ENCODE data around the gene DUS3L.

The DUS3L gene

GRCh38 chr19:5821521-5822180 is 30.7 kb upstream of the DUS3L start:
- no peak for DNase-seq (ENCODE audit: low read depth, low spot score)

GRCh38 chr19:5820785-5821184 is 29.8 kb upstream of the DUS3L start:
- DNase-seq (ENCODE audit: low read depth, low spot score), result no peak

- DNase-seq (ENCODE audit: low read depth, low spot score), result no peak
These were observed 27.6 kb upstream of the DUS3L start for GRCh38 chr19:5818594-5818993.

GRCh38 chr19:5817218-5817617 is 26.3 kb upstream of the DUS3L start:
- DNase-seq (ENCODE audit: low read depth, low spot score), result no peak

GRCh38 chr19:5814852-5815246 is 23.9 kb upstream of the DUS3L start:
- no peak for DNase-seq (ENCODE audit: low read depth, low spot score)

- DNase-seq (ENCODE audit: low read depth, low spot score), result no peak
These were observed 23.3 kb upstream of the DUS3L start for GRCh38 chr19:5814123-5814851.

GRCh38 chr19:5811117-5811516 is 20.2 kb upstream of the DUS3L start:
- no peak for DNase-seq (ENCODE audit: low read depth, low spot score)

- no peak for DNase-seq (ENCODE audit: low read depth, low spot score)
These were observed 18.5 kb upstream of the DUS3L start for GRCh38 chr19:5809469-5809868.

GRCh38 chr19:5809053-5809452 is 18.1 kb upstream of the DUS3L start:
- no peak for DNase-seq (ENCODE audit: low read depth, low spot score)

- no peak for DNase-seq (ENCODE audit: low read depth, low spot score)
These were observed 17.3 kb upstream of the DUS3L start for GRCh38 chr19:5808120-5808816.

GRCh38 chr19:5806905-5807304 is 15.9 kb upstream of the DUS3L start:
- DNase-seq (ENCODE audit: low read depth, low spot score), result no peak

- DNase-seq (ENCODE audit: low read depth, low spot score), result no peak
These were observed 15.1 kb upstream of the DUS3L start for GRCh38 chr19:5806133-5806489.

GRCh38 chr19:5805462-5806132 is 14.6 kb upstream of the DUS3L start:
- DNase-seq (ENCODE audit: low read depth, low spot score), result peak; percentile 36

- DNase-seq (ENCODE audit: low read depth, low spot score), result no peak
These were observed 13.8 kb upstream of the DUS3L start, which contains the start of gene NRTN for GRCh38 chr19:5804516-5805461. Gene NRTN, plus strand, starts transcription at chr19:5805067. Its CDS starts 19,099 bp downstream, at chr19:5824166.

- DNase-seq (ENCODE audit: low read depth, low spot score), result peak; percentile 78
These were observed 13.0 kb upstream of the DUS3L start for GRCh38 chr19:5803752-5804515.

- no peak for DNase-seq (ENCODE audit: low read depth, low spot score)
These were observed 12.4 kb upstream of the DUS3L start for GRCh38 chr19:5803441-5803751.

GRCh38 chr19:5801796-5802619 is 11.0 kb upstream of the DUS3L start:
- no peak for DNase-seq (ENCODE audit: low read depth, low spot score)

GRCh38 chr19:5800361-5801270 is 9.7 kb upstream of the DUS3L start:
- no peak for DNase-seq (ENCODE audit: low read depth, low spot score)
